ENCODE measurements around the gene TTC28.
"Not testable (repeated sequence)": the region's sequence is repeated elsewhere in the genome, so short reads cannot be mapped to it uniquely, and the experiment has no call there.

TTC28 gene

DNA sequence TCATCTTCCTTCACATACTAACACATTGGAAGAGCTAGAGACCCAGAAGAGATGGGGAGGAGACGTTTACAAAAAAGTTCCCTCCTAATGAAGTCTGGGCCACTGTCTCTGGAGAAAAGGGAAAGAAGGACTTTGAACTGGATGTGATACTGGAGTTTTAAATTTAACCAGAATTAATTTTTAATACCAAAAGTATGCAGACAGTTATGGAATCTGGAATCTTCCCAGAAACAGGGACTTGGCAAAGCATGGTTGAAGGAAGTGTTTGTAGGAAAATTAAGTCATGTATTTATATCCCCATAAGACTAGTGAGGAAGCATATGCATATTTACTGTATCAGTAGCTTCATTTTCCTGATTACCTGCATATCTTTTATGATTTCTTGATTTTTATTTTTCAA, 215.5 kb downstream of the TTC28 start:
- ChIA-PET CTCF (no interaction called here), POLR2A (no interaction called here)
- TF ChIP-seq, protein P1, sequence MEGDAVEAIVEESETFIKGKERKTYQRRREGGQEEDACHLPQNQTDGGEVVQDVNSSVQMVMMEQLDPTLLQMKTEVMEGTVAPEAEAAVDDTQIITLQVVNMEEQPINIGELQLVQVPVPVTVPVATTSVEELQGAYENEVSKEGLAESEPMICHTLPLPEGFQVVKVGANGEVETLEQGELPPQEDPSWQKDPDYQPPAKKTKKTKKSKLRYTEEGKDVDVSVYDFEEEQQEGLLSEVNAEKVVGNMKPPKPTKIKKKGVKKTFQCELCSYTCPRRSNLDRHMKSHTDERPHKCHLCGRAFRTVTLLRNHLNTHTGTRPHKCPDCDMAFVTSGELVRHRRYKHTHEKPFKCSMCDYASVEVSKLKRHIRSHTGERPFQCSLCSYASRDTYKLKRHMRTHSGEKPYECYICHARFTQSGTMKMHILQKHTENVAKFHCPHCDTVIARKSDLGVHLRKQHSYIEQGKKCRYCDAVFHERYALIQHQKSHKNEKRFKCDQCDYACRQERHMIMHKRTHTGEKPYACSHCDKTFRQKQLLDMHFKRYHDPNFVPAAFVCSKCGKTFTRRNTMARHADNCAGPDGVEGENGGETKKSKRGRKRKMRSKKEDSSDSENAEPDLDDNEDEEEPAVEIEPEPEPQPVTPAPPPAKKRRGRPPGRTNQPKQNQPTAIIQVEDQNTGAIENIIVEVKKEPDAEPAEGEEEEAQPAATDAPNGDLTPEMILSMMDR (IDR thresholded peaks at IDR 0.05; ENCODE audit: insufficient read depth, low read length, missing control alignments), result no peak
- no peak overlapping the region for H3K4me3 ChIP-seq (ENCODE audit: low read depth, low read length)
- no peak for DNase-seq (ENCODE audit: low read depth, low spot score)

DNA sequence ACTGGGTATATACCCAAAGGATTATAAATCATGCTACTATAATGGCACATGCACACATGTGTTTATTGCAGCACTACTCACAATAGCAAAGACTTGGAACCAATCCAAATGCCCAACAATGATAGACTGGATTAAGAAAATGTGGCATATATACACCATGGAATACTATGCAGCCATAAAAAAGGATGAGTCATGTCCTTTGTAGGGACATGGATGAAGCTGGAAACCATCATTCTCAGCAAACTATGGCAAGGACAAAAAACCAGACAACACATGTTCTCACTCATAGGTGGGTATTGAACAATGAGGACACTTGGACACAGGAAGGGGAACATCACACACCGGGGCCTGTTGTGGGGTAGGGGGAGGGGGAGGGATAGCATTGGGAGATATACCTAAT, 216.2 kb downstream of the TTC28 start:
- POLR2A ChIA-PET; H3K4me3 ChIP-seq (ENCODE audit: low read depth, low read length); CTCF ChIA-PET; DNase-seq (ENCODE audit: low read depth, low spot score): not testable (repeated sequence)

DNA sequence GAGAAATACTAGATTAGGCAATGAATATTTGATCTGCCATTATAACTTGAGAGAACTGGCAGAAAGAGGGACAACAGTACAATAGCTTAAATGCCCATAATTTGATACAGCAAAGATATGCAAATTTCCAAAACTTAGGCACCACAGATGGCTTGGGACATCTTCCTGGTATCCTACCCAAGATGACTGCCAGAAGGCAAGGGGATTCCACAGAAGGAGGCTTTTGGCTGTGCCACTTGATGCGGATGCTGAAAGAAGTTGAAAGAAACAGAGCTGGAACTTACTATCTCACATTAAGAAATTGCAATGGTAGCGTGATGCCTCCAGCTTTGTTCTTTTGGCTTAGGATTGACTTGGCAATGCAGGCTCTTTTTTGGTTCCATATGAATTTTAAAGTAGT, 216.7 kb downstream of the TTC28 start:
- TF ChIP-seq, protein P1 (IDR thresholded peaks at IDR 0.05; ENCODE audit: insufficient read depth, low read length, missing control alignments), result no peak
- H3K4me3 ChIP-seq (ENCODE audit: low read depth, low read length), result no peak overlapping the region
- ChIA-PET CTCF (no interaction called here), POLR2A (no interaction called here)
- DNase-seq (ENCODE audit: low read depth, low spot score), result no peak

DNA sequence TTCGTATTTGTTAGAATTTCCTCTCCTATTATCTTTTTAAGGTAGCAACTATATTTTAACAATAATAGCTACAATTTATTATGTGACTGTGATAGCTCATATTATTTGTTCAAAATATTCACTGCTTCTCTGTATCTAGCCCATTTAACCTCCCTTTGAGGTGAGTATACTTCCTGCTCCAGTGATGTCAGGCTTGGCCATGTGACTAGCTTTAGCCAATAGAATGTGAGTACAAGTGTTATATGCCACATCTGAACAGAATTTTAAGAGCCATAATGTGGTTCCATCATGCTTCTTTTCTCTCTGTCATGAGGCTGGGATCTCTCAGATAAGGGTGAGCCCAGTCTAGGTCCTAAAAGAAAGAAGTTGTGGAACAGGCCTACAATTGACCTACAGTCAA, 217.6 kb downstream of the TTC28 start:
- CTCF ChIA-PET, result interaction anchor here (1.6 kb wide), 1 partner anchor 19 kb away, joined by 4 read pairs; no protein-coding TSS in a partner anchor
- no peak for DNase-seq (ENCODE audit: low read depth, low spot score)
- POLR2A ChIA-PET, result no interaction called here
- TF ChIP-seq, protein P1 (IDR thresholded peaks at IDR 0.05; ENCODE audit: insufficient read depth, low read length, missing control alignments), result no peak
- no peak overlapping the region for H3K4me3 ChIP-seq (ENCODE audit: low read depth, low read length)

DNA sequence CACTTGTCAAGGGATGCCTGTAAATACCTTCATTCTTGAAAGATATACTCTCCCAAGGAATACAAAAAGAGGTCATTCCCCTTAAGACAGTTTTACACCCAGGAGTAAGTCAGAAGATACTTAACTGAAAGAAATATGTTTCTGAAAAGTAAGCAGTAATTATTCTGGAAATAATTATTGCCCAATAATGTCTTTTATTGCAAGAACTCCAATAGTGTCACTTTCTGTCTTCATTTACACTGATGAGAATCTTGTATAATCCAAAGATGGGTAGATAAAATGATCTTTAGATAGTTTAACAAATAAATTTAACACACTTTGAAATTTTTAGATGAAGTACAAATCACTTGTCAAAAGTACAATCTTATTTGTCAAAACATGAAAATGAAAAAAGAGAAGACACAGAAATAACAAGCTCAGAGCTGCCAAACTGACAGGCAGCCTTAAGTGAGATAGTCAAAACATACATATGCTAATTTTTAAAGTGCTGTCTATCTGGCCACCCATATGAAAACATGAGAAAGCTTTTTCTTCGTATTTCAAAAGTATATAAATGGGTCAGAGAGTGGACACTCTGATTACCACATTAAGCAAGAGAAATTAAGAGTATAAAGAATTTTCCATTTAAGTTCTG, 225.1 kb downstream of the TTC28 start:
- TF ChIP-seq, protein P1 (IDR thresholded peaks at IDR 0.05; ENCODE audit: insufficient read depth, low read length, missing control alignments), result no peak
- no peak overlapping the region for H3K4me3 ChIP-seq (ENCODE audit: low read depth, low read length)
- DNase-seq (ENCODE audit: low read depth, low spot score), result no peak
- POLR2A ChIA-PET, result no interaction called here
- CTCF ChIA-PET, result interaction anchor here (1.3 kb wide), 2 partner anchors 10 to 12 kb away, joined by 3 to 6 read pairs; no protein-coding TSS in a partner anchor

DNA sequence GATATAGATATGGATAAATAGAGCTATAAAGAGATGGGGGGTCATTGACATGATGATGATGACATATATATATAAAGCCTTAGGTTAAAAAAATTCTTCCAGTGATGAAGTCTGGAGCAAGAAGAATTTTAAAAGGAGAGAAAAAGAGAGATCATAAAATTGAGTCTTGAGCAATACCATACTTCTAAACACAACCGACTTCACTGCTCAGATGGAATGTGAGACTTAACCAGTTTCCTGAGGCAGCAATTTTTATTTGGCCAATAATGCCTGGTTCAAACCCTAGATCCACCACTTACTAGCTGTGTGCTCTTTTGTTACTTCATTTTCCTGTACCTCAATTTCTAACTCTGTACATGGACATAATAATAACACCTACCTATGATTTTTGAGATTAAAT, 229.5 kb downstream of the TTC28 start:
- no peak for DNase-seq (ENCODE audit: low read depth, low spot score)
- H3K4me3 ChIP-seq (ENCODE audit: low read depth, low read length), result no peak overlapping the region
- CTCF ChIA-PET, result interaction anchor here (1.3 kb wide), 1 partner anchor 398 kb away, joined by 4 read pairs; no protein-coding TSS in a partner anchor
- POLR2A ChIA-PET, result no interaction called here
- TF ChIP-seq, protein P1 (IDR thresholded peaks at IDR 0.05; ENCODE audit: insufficient read depth, low read length, missing control alignments), result no peak

DNA sequence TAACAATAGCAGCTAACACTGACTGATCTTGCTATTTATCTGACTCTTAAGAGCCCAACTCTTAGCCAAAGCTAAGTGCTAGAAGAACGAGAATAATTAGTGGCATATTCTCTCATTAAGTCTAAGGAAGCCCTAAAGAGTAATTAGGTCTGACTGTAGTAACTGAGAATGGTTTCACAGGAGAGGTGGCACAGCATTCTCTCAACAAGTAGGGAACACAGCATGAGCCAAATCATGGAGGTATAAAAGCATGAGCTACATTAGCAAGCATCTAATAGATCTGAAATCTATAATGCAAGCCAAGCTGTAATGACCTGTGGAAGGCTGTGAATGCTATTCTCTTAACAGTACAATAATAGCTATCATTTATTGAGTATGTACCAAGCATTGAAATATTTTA, 230.6 kb downstream of the TTC28 start:
- TF ChIP-seq, protein P1 (IDR thresholded peaks at IDR 0.05; ENCODE audit: insufficient read depth, low read length, missing control alignments), result no peak
- ChIA-PET POLR2A (no interaction called here), CTCF (no interaction called here)
- no peak for DNase-seq (ENCODE audit: low read depth, low spot score)
- H3K4me3 ChIP-seq (ENCODE audit: low read depth, low read length), result no peak overlapping the region

Measured in AG04449 (cell line).